DND-41 (cell line): ENCODE results near the gene ZMYND15.

Experiments used
- CTCF ChIP-seq: IDR thresholded peaks from 2 replicates; pipeline ENCODE4 v1.5.1; 2012; ENCODE audit warnings: borderline replicate concordance, low read length, moderate library complexity, mild to moderate bottlenecking; ENCODE audit not compliant: poor library complexity, severe bottlenecking; ENCODE audit errors: extremely low read depth
- EZH2 ChIP-seq: IDR thresholded peaks from 3 replicates; pipeline ENCODE4 v1.6.1; 2012; ENCODE audit warnings: borderline replicate concordance, low read depth, mild to moderate bottlenecking, moderate library complexity, low read length, inconsistent platforms; ENCODE audit not compliant: severe bottlenecking

- TF ChIP-seq CTCF, result no peak
- TF ChIP-seq EZH2, result no peak
Measured at GRCh38 chr17:4780325-4780955, 40.8 kb downstream of the ZMYND15 start.
